ENCODE results near the gene EREG.
"Not testable (repeated sequence)": the region's sequence is repeated elsewhere in the genome, so short reads cannot be mapped to it uniquely, and the experiment has no call there.

The EREG gene

DNA sequence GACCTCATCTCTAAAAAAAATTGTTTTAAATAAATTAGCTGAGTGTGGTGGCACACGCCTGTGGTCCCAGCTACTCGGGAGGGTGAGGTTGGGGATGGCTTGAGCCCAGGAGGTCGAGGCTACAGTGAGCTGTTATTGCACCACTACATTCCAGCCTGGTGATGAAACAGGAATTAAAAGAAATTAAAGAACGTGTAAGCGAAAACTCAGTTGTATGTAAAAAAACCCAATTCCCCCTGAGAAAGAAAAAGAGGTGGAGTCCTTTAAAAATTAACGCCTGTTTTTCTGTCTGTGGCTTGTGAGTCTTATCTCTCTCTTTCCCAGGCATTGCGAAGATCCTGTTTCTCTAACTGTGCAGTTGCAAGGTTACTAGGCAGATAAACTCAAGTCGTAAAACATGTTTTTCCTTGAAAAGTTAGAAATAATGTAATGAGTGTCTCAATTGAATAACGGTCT, 34.6 kb upstream of the EREG start:
- H3K36me3 Mint-ChIP-seq (ENCODE audit: low read depth) = no peaks in the 10 kb centered on the region
- peaks cover 26% of the 10 kb centered on the region for H3K27me3 Mint-ChIP-seq (ENCODE audit: low read depth)
- no peaks in the 10 kb centered on the region for H3K4me1 Mint-ChIP-seq (ENCODE audit: low read depth)
- no peaks in the 10 kb centered on the region for H3K9me3 Mint-ChIP-seq
- no peak for DNase-seq (ENCODE audit: low spot score)
- H3K27ac Mint-ChIP-seq = no peak overlapping the region
- H3K4me3 Mint-ChIP-seq = no peak overlapping the region

DNA sequence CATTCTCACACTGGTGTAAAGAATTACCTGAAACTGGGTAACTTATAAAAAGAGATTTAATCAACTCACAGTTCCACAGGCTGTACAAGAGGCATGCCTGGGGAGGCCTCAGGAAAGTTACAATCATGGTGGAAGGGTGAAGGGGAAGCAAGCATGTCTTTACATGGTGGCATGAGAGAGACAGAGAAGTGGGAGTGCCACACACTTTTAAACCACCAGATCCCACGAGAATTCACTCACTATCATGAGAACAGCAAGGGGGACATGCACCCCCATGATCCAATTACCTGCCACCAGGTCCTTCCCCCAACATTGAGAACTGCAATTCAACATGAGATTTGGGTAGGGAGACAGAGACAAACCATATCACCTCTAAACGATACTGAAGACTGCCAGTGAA, 33.7 kb upstream of the EREG start:
- no peaks in the 10 kb centered on the region for H3K9me3 Mint-ChIP-seq
- H3K4me1 Mint-ChIP-seq (ENCODE audit: low read depth) = no peaks in the 10 kb centered on the region
- H3K27ac Mint-ChIP-seq = no peak overlapping the region
- no peak overlapping the region for H3K4me3 Mint-ChIP-seq
- no peak for DNase-seq (ENCODE audit: low spot score)
- H3K27me3 Mint-ChIP-seq (ENCODE audit: low read depth) = peaks cover 26% of the 10 kb centered on the region
- no peaks in the 10 kb centered on the region for H3K36me3 Mint-ChIP-seq (ENCODE audit: low read depth)

- Mint-ChIP-seq H3K4me3 (no peak overlapping the region), H3K27me3 (ENCODE audit: low read depth) (peaks cover 26% of the 10 kb centered on the region), H3K9me3 (no peaks in the 10 kb centered on the region), H3K36me3 (ENCODE audit: low read depth) (no peaks in the 10 kb centered on the region), H3K4me1 (ENCODE audit: low read depth) (no peaks in the 10 kb centered on the region), H3K27ac (no peak overlapping the region)
- DNase-seq (ENCODE audit: low spot score) = no peak
These were observed 33.0 kb upstream of the EREG start for GRCh38 chr4:74331944-74332343.

DNA sequence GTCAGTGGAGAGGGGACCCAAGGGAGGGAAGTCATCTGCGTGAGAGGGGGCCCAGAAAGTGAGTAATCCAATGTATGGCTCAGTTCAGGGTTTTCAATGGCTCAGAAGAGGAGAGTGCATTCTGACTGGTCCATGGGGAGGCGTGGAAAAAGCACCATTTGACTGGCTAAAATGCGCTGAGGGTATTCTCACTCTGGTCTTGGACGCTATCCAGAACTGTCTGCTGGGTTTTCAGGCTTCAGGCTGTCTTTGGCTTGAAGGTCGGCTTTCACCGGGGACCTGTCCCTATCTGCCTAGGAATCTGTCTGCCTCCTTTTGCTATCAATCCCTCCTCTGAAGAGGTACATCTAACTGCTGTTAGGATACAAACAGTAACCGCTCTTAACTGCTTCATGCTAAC, 30.3 kb upstream of the EREG start:
- no peaks in the 10 kb centered on the region for H3K4me1 Mint-ChIP-seq (ENCODE audit: low read depth)
- peaks cover 11% of the 10 kb centered on the region for H3K27me3 Mint-ChIP-seq (ENCODE audit: low read depth)
- DNase-seq (ENCODE audit: low spot score) = no peak
- H3K9me3 Mint-ChIP-seq = no peaks in the 10 kb centered on the region
- H3K36me3 Mint-ChIP-seq (ENCODE audit: low read depth) = no peaks in the 10 kb centered on the region
- H3K4me3 Mint-ChIP-seq = no peak overlapping the region
- no peak overlapping the region for H3K27ac Mint-ChIP-seq

- DNase-seq (ENCODE audit: low spot score) = no peak
- Mint-ChIP-seq H3K36me3 (ENCODE audit: low read depth) (no peaks in the 10 kb centered on the region), H3K4me3 (no peak overlapping the region), H3K27ac (no peak overlapping the region), H3K4me1 (ENCODE audit: low read depth) (no peaks in the 10 kb centered on the region), H3K9me3 (no peaks in the 10 kb centered on the region), H3K27me3 (ENCODE audit: low read depth) (peaks cover 9% of the 10 kb centered on the region)
These were observed 29.5 kb upstream of the EREG start for GRCh38 chr4:74335341-74336021.

GRCh38 chr4:74338792-74339333, 26.1 kb upstream of the EREG start:
- Mint-ChIP-seq H3K4me3 (no peak overlapping the region), H3K9me3 (peaks cover 5% of the 10 kb centered on the region), H3K27me3 (ENCODE audit: low read depth) (peaks cover 2% of the 10 kb centered on the region), H3K36me3 (ENCODE audit: low read depth) (no peaks in the 10 kb centered on the region), H3K27ac (no peak overlapping the region), H3K4me1 (ENCODE audit: low read depth) (no peaks in the 10 kb centered on the region)
- DNase-seq (ENCODE audit: low spot score) = no peak

GRCh38 chr4:74339501-74339900, 25.4 kb upstream of the EREG start:
- Mint-ChIP-seq H3K9me3 (peaks cover 7% of the 10 kb centered on the region), H3K36me3 (ENCODE audit: low read depth) (no peaks in the 10 kb centered on the region), H3K4me3 (no peak overlapping the region), H3K27me3 (ENCODE audit: low read depth) (no peaks in the 10 kb centered on the region), H3K27ac (no peak overlapping the region), H3K4me1 (ENCODE audit: low read depth) (no peaks in the 10 kb centered on the region)
- no peak for DNase-seq (ENCODE audit: low spot score)

DNA sequence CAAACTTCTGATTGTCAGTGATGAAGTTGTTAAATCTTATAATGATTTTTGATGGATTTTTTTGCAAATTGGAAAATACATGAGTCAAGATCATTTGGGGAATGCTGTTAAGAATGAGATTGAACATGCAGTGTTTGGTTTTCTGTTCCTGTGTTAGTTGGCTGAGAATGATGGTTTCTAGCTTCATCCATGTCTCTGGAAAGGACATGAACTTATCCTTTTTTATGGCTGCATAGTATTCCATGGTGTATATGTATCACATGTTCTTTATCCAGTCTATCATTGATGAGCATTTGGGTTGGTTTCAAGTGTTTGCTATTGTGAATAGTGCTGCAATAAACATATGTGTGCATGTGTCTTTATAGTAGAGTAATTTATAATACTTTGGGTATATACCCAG, 24.5 kb upstream of the EREG start:
- not testable (repeated sequence) for H3K27me3 Mint-ChIP-seq (ENCODE audit: low read depth); H3K27ac Mint-ChIP-seq; H3K4me1 Mint-ChIP-seq (ENCODE audit: low read depth); DNase-seq (ENCODE audit: low spot score); H3K36me3 Mint-ChIP-seq (ENCODE audit: low read depth); H3K4me3 Mint-ChIP-seq
- H3K9me3 Mint-ChIP-seq = peaks cover 15% of the 10 kb centered on the region

DNA sequence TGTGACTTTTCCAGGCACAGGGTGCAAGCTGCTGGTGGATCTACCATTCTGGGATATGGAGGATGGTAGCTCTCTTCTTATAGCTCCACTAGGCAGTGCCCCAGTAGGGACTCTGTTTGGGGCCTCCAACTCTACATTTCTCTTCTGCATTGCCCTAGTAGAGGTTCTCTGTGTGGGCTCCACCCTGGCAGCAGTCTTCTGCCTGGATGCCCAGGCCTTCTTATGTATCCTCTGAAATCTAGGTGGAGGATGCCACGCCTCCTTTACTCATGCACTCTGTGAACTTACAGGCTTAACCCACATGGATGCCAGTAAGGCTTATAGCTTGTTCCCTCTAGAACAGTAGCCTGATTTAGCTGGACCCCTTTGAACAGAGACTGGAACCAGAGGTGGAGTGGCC, 20.9 kb upstream of the EREG start:
- Mint-ChIP-seq H3K27ac (no peak overlapping the region), H3K4me1 (ENCODE audit: low read depth) (no peaks in the 10 kb centered on the region), H3K36me3 (ENCODE audit: low read depth) (no peaks in the 10 kb centered on the region), H3K27me3 (ENCODE audit: low read depth) (no peaks in the 10 kb centered on the region), H3K4me3 (no peak overlapping the region), H3K9me3 (peaks cover 15% of the 10 kb centered on the region)
- DNase-seq (ENCODE audit: low spot score) = no peak

GRCh38 chr4:74353858-74354257, 11.1 kb upstream of the EREG start:
- Mint-ChIP-seq H3K4me3 (no peak overlapping the region), H3K36me3 (ENCODE audit: low read depth) (no peaks in the 10 kb centered on the region), H3K4me1 (ENCODE audit: low read depth) (no peaks in the 10 kb centered on the region), H3K9me3 (no peaks in the 10 kb centered on the region), H3K27me3 (ENCODE audit: low read depth) (peaks cover 15% of the 10 kb centered on the region), H3K27ac (no peak overlapping the region)
- DNase-seq (ENCODE audit: low spot score) = no peak

DNA sequence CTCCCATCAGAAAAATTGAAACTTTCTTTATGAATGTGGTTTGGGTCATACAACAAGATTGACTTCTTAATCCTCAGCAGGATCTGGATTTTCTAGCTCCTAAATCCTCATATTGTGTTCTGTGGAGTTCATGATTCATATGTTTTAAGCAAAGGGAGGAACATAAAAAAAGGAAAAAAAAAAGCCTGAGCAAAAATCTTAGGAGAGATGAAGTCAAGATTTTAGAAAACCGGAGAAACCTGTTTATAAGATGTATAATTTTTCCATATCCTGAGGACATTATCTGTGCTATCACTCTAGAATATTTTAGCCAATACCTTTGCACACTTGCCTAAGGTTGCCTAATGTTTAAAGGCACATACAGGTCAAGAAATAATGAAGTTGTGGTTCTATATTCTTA, 7.0 kb upstream of the EREG start:
- no peak overlapping the region for H3K27ac Mint-ChIP-seq
- H3K36me3 Mint-ChIP-seq (ENCODE audit: low read depth) = no peaks in the 10 kb centered on the region
- no peak overlapping the region for H3K4me3 Mint-ChIP-seq
- H3K4me1 Mint-ChIP-seq (ENCODE audit: low read depth) = no peaks in the 10 kb centered on the region
- H3K9me3 Mint-ChIP-seq = no peaks in the 10 kb centered on the region
- DNase-seq (ENCODE audit: low spot score) = no peak
- peaks cover 18% of the 10 kb centered on the region for H3K27me3 Mint-ChIP-seq (ENCODE audit: low read depth)

- Mint-ChIP-seq H3K9me3 (no peaks in the 10 kb centered on the region), H3K4me1 (ENCODE audit: low read depth) (peaks cover 9% of the 10 kb centered on the region), H3K4me3 (no peak overlapping the region), H3K36me3 (ENCODE audit: low read depth) (no peaks in the 10 kb centered on the region), H3K27me3 (ENCODE audit: low read depth) (peaks cover 36% of the 10 kb centered on the region), H3K27ac (no peak overlapping the region)
- DNase-seq (ENCODE audit: low spot score) = no peak
These were observed 3.3 kb upstream of the EREG start for GRCh38 chr4:74361671-74362070.

- H3K4me3 Mint-ChIP-seq = no peak overlapping the region
- H3K9me3 Mint-ChIP-seq = no peaks in the 10 kb centered on the region
- no peaks in the 10 kb centered on the region for H3K36me3 Mint-ChIP-seq (ENCODE audit: low read depth)
- peaks cover 41% of the 10 kb centered on the region for H3K27me3 Mint-ChIP-seq (ENCODE audit: low read depth)
- H3K27ac Mint-ChIP-seq = no peak overlapping the region
- H3K4me1 Mint-ChIP-seq (ENCODE audit: low read depth) = peaks cover 9% of the 10 kb centered on the region
- DNase-seq (ENCODE audit: low spot score) = no peak
These were observed 2.6 kb upstream of the EREG start for GRCh38 chr4:74362347-74362746.

DNA sequence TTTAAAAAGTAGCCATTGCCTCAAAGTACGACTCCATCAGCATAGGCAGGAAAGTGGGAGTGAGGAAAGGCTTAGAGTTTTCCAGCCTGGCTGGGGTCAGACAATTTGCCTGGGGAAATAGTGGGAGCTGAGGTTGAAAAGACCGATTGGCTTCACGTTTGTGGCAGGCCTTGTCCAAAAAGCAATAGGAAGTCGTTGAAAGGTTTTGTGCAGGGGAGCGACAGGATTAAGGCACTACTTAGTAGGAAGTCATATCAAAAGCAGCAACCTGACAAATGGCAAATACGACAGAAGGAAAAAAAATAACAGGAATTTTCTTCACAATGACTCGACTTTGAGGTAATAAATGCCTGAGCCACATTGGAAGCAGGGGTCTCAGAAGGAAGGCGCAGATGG, 691 bp upstream of the EREG start:
- H3K27ac Mint-ChIP-seq = no peak overlapping the region
- H3K9me3 Mint-ChIP-seq = no peaks in the 10 kb centered on the region
- DNase-seq (ENCODE audit: low spot score) = no peak
- H3K27me3 Mint-ChIP-seq (ENCODE audit: low read depth) = peaks cover 50% of the 10 kb centered on the region
- H3K4me1 Mint-ChIP-seq (ENCODE audit: low read depth) = peaks cover 9% of the 10 kb centered on the region
- H3K4me3 Mint-ChIP-seq = no peak overlapping the region
- H3K36me3 Mint-ChIP-seq (ENCODE audit: low read depth) = no peaks in the 10 kb centered on the region

DNA sequence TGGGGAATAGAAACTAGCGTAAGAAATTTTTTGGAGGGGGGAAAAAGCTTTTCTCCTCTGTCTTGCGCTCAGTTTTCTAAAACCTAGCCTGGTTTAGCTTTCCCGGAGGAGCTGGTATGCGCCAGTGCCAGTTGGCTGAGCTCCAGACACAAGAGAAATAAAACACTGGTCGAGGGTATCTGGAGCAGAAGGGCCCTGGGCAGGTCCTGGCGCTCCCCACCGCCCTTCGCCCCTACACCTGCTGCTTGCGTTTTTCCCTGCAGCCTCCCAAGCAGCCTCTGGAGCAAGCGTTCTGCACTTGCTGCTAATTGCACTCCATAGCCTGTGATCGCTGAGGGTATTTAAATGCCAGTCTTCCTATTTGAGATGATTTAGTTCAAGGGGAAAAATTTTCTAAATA, 816 bp downstream of the EREG start:
- Mint-ChIP-seq H3K9me3 (no peaks in the 10 kb centered on the region), H3K4me3 (no peak overlapping the region), H3K36me3 (ENCODE audit: low read depth) (no peaks in the 10 kb centered on the region), H3K27me3 (ENCODE audit: low read depth) (peaks cover 53% of the 10 kb centered on the region), H3K27ac (no peak overlapping the region), H3K4me1 (ENCODE audit: low read depth) (peaks cover 9% of the 10 kb centered on the region)
- DNase-seq (ENCODE audit: low spot score) = no peak

Measured in T-helper 2 cell treated with Interferon-gamma antibody and Interleukin-4, amounts not matched to agents 5 μg/mL and 100 μg/mL, for 36 hours (primary cell).